RWPE2 (cell line): Measurements from ENCODE around the gene KLK11.

ENCODE experiments used
- ATAC-seq: fragments of 200-7000 bp; cut with Tn5 transposase; 3 replicates; pipeline ENCODE4 v1.9.1; 2021; ENCODE audit warnings: low read depth
- DNase-seq: peaks from one replicate; pipeline ENCODE4 v3.0.0-alpha.2; 2020; ENCODE audit warnings: low spot score
- H3K27ac ChIP-seq: fragments of 450-650 bp; 2 replicates; pipeline ENCODE4 v1.5.1; 2017; ENCODE audit warnings: mild to moderate bottlenecking; ENCODE audit not compliant: poor library complexity, severe bottlenecking
- H3K27me3 ChIP-seq: fragments of 250-450 bp; sonication (Bioruptor Pico); 2 replicates; pipeline ENCODE4 v1.5.1; 2021; ENCODE audit warnings: mild to moderate bottlenecking, moderate library complexity; ENCODE audit not compliant: insufficient read depth, poor library complexity, severe bottlenecking
- H3K36me3 ChIP-seq: fragments of 250-450 bp; sonication (Bioruptor Pico); 2 replicates; pipeline ENCODE4 v1.5.1; 2020; ENCODE audit warnings: low read depth, mild to moderate bottlenecking, moderate library complexity
- H3K4me1 ChIP-seq: fragments of 250-450 bp; sonication (Bioruptor Pico); 2 replicates; pipeline ENCODE4 v1.5.1; 2021; ENCODE audit warnings: mild to moderate bottlenecking, moderate library complexity; ENCODE audit not compliant: insufficient read depth, poor library complexity, severe bottlenecking
- H3K4me3 ChIP-seq: fragments of 250-450 bp; sonication (Bioruptor Pico); 2 replicates; pipeline ENCODE4 v1.5.1; 2021; ENCODE audit warnings: mild to moderate bottlenecking, moderate library complexity; ENCODE audit not compliant: severe bottlenecking
- H3K9me3 ChIP-seq: fragments of 250-450 bp; sonication (Bioruptor Pico); 2 replicates; pipeline ENCODE4 v1.5.1; 2021; ENCODE audit warnings: mild to moderate bottlenecking, moderate library complexity; ENCODE audit not compliant: severe bottlenecking
- CTCF ChIP-seq: fragments of 450-650 bp; IDR thresholded peaks from one replicate; pipeline ENCODE4 v1.5.1; 2017; ENCODE audit warnings: mild to moderate bottlenecking, moderate library complexity; ENCODE audit not compliant: poor library complexity, severe bottlenecking

The KLK11 gene

DNA sequence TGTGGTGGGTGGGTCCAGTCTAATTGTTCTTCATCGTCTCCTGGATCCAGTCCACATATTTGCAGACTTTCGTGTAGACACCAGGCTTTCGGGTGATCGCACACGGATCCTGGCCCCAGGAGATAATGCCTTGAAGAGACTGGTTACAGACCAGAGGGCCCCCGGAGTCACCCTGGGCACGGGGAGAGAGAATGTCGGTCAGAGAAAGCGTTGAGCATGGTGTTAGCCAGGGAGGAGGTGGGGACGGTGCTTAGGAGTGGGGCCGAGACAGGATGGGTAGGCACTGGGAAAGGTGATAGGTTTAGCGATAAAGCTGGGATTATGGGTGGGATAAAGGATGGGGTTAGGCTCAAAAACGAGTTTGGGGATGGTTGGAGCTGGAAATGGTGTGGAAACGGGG is 3.9 kb downstream of the KLK11 start:
- Histone ChIP-seq H3K27ac (no peak overlapping the region), H3K4me1 (no peaks in the 10 kb centered on the region), H3K36me3 (no peaks in the 10 kb centered on the region), H3K9me3 (no peaks in the 10 kb centered on the region), H3K27me3 (peaks cover 26% of the 10 kb centered on the region), H3K4me3 (no peak overlapping the region)
- DNase-seq (no peak), ATAC-seq (no peak)
- TF ChIP-seq CTCF: no peak

DNA sequence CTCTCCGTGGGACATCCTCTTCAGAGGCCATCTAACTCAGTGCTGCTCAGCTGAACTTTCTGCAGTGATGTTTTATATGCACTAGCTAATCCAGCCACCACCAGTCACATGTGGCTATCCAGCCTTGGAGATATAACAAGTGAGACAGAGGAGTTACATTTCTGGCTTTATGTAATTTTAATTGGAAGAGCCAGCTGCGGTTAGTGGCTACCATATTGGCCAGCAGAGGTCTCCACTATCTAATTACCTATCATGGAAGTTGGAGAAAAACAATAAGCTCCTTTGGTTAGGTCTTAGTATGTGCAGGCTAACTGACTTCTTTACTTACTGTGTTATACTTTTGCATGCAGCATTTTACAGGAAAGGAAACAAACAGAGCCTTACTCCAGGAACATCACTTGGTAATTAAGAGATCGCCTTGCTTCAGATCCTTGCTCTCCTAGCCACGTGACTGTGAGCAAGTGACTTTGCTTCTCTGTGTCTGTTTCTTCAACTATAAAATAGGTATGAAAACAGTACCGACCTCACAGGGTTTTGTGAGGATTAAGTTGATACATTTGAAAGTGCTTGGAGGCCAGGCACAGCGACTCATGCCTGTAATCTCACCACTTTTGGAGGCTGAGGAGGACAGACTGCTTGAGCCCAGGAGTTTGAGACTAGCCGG is 5.3 kb downstream of the KLK11 start:
- ATAC-seq (peak; percentile 48), DNase-seq (no peak)
- H3K9me3 ChIP-seq: no peaks in the 10 kb centered on the region
- no peak overlapping the region for H3K4me3 ChIP-seq
- peak; percentile 79 for TF ChIP-seq CTCF
- H3K4me1 ChIP-seq: no peaks in the 10 kb centered on the region
- H3K36me3 ChIP-seq: no peaks in the 10 kb centered on the region
- no peak overlapping the region for H3K27ac ChIP-seq
- H3K27me3 ChIP-seq: peaks cover 34% of the 10 kb centered on the region

DNA sequence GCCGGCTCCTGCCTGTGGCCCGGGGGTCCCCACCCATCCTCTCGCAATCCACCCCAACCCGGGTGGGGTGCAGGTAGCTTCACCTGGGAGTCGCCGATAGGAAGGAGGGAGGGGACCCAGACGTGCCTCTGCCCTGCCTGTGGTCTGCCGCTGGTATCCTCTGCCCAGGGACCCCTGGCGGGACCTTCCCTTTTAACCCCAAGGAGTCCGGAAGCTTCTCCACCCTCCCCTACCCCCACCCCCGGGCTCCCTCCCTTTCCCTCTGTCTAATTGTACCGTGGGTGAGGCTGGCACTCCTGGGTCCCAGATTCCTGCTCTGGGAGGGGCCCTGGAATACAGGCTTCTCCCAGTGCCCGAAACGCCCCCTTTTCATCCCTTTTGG is 6.9 kb downstream of the KLK11 start, which contains the start of gene KLK10:
Gene KLK10, minus strand, starts transcription at position 166 of the 382 bp plus-strand sequence. CDS start 579 bp downstream, outside the sequence.
- Histone ChIP-seq H3K4me1 (no peaks in the 10 kb centered on the region), H3K27me3 (peaks cover 31% of the 10 kb centered on the region), H3K9me3 (no peaks in the 10 kb centered on the region), H3K27ac (no peak within 1 kb of the TSS), H3K36me3 (no peaks in the 10 kb centered on the region), H3K4me3 (peak within 1 kb of the TSS; percentile 11)
- ATAC-seq (no peak), DNase-seq (no peak)
- TF ChIP-seq CTCF: no peak

GRCh38 chr19:51018745-51019543 is 7.5 kb downstream of the KLK11 start:
- Histone ChIP-seq H3K27me3 (peaks cover 31% of the 10 kb centered on the region), H3K9me3 (no peaks in the 10 kb centered on the region), H3K36me3 (no peaks in the 10 kb centered on the region), H3K4me3 (peak overlapping the region; percentile 11), H3K4me1 (no peaks in the 10 kb centered on the region), H3K27ac (no peak overlapping the region)
- TF ChIP-seq CTCF: no peak
- DNase-seq: no peak
- ATAC-seq: 0 out of 3 replicates have a peak, but pooled peaks have one; percentile 26
